HG03558 (cell line): ENCODE measurements around the gene NFXL1.

Source experiments
- ATAC-seq: cut with Tn5 transposase; IDR thresholded peaks from one replicate; pipeline ENCODE4 v1.9.1; 2021; ENCODE audit warnings: moderate number of reproducible peaks; ENCODE audit not compliant: unreplicated experiment; ENCODE audit errors: extremely low read depth

The NFXL1 gene

GRCh38 chr4:47837094-47837907, 77.1 kb downstream of the NFXL1 start:
- ATAC-seq, result peak; percentile 35

GRCh38 chr4:47836641-47837093, 77.7 kb downstream of the NFXL1 start:
- peak; percentile 35 for ATAC-seq

GRCh38 chr4:47835494-47835893, 78.9 kb downstream of the NFXL1 start:
- no peak for ATAC-seq

- ATAC-seq, result no peak
These were observed 83.2 kb downstream of the NFXL1 start for GRCh38 chr4:47831026-47831679.

- ATAC-seq, result no peak
These were observed 83.9 kb downstream of the NFXL1 start for GRCh38 chr4:47830265-47831025.

- no peak for ATAC-seq
These were observed 84.9 kb downstream of the NFXL1 start for GRCh38 chr4:47829438-47829837.

- ATAC-seq, result no peak
These were observed 86.9 kb downstream of the NFXL1 start for GRCh38 chr4:47827343-47828047.

GRCh38 chr4:47824840-47825239, 89.5 kb downstream of the NFXL1 start:
- no peak for ATAC-seq

- no peak for ATAC-seq
These were observed 95.2 kb downstream of the NFXL1 start for GRCh38 chr4:47819178-47819577.

- ATAC-seq, result no peak
These were observed 97.1 kb downstream of the NFXL1 start for GRCh38 chr4:47817275-47817674.

- ATAC-seq, result no peak
These were observed 97.6 kb downstream of the NFXL1 start for GRCh38 chr4:47816748-47817147.

- ATAC-seq, result no peak
These were observed 99.6 kb downstream of the NFXL1 start for GRCh38 chr4:47814618-47815295.

GRCh38 chr4:47809654-47810203, 104.7 kb downstream of the NFXL1 start:
- no peak for ATAC-seq

GRCh38 chr4:47804598-47804997, 109.8 kb downstream of the NFXL1 start:
- ATAC-seq, result no peak

GRCh38 chr4:47801481-47802002, 112.8 kb downstream of the NFXL1 start:
- no peak for ATAC-seq

- ATAC-seq, result no peak
These were observed 116.2 kb downstream of the NFXL1 start for GRCh38 chr4:47798165-47798564.
